LoVo (cell line): ENCODE results near the gene ZDHHC3.
A peak's percentile ranks its signal among the peaks of the same experiment; 100 is the strongest.
"Not testable (repeated sequence)": the region's sequence is repeated elsewhere in the genome, so short reads cannot be mapped to it uniquely, and the experiment has no call there.

Experiments used
- DNase-seq: peaks from one replicate; pipeline ENCODE4 v3.0.0-alpha.2; 2016; ENCODE audit warnings: low spot score

The ZDHHC3 gene

GRCh38 chr3:44995142-44995770 lies 19.3 kb upstream of the ZDHHC3 start:
- no peak for DNase-seq

DNA sequence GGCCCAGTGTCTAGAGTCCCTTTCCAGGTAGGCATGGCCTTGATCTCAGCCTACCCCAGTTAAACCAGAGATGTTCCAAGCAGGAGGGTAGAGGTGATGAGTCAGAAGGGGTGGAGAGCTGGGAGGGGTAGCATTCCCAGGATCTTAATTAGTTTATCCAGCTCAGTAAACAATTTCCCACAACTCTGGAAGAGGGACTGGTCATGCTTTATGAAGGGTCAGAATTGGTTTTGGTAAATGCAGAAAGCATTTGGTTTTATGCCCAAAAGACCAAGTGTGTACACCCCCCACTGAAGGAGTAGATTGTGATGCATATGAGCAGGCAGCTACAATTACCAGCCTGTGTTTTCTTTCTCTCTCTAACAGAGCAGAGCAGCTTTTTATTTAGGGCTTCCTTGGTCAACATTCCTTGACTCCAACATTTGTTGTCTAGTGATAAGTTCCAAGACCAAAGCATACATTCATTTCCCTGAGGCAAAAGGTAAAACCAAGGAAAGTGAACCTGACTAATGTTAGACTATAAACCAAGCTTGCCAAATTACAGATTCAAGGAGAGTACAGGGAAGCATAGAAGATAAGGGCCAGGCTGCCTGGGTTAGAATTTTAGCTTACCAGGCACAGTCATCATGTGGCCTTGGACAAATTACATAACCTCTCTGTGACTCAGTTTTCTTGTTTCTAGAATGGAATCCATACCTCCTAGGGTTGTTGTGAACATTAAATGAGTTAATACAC lies 17.7 kb upstream of the ZDHHC3 start:
- peak; percentile 77 for DNase-seq

DNA sequence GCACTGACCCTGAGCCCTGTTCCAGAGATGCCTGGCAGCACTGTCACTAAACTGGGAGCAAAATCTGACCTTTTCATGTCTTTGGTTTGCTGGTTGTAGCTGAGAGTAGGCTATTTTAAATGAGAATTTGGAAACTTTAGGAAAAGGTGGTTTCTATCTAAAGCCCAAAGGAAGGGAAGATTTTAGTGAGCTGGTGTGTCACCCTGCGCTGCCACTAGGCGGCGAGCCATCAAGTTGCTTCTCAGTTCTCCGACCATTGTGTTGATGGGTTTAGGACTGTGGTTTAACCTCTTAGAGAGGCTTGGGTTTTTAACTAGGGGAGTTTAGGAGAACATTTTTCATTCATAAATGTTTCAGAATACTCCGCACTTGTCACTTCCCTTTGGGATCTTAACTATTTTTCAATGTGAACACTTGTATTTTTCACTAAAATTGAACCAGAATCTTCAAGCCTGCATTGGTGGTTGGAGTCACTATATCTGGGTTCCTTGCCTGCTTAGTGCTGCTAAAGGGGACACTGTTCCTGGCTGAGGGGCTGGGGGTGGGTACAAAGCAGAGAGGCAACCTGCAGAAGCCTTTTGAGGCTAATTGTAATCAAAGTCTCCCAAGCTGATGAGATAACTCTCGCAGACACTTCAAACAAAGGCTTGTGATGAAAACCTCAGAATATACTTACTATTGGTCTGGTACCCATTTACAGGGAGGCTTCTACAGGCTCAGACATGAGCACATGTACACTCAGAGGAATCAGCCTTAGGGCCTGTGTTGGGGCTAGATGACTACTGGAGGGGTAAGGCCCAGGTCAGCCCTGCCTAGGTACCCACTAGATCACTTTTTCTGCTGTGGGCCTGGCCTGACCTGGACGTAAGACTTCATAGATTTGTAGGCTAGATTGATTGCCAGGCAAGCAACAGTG lies 16.8 kb upstream of the ZDHHC3 start:
- DNase-seq, result no peak

DNA sequence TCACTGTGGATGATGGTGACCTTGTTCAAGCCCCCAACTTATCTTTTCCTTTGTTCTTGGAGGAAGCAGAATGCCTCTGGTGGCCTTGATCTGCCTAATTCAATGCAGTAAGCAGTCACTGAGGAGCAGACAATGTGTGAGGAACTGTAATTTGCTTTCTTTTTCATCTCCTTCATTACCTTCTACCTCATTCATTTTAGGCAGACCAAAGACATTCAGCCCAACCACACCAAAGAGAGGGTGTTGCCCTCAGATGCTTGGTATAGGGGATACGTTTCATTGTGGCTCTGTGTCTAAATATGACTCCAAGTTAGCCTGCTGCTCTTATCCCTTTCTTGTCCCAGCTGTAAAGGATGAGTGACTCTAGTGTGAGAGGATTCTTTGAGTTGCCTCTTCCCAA lies 15.4 kb upstream of the ZDHHC3 start:
- no peak for DNase-seq

DNA sequence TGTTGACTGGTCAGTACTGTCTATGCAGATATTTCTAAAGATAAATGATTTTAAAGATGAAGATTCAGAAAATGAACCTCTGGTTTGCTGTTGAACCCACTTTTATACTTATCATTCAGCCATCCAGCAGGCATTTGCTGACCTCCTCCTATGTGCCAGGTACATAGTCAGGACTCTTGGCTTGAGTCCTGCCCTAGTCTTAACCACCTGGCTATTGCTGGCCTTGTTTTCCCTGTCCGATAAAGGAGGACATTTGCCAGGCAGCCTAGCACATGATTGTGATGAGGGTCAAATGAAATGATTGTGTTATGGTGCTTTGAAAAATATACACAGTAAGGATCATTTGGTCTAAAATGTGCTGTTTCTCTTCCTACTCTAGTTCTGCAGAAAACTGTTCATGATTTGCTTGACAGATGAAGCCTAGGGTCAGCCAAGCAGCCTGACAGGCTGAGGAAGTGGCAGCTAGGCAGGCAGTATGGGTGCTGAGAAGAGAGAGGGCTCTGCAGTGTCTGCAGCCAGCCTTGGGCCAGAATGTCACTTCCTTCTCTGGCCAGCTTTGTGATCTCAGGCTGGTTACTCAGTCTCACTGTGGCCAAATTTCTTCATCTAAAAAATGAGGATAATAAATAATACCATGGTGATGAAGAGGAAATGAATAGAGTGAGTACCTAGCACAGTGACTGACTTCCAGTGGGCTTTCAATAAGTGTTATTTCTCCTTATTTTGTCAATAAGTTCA lies 13.8 kb upstream of the ZDHHC3 start:
- no peak for DNase-seq

DNA sequence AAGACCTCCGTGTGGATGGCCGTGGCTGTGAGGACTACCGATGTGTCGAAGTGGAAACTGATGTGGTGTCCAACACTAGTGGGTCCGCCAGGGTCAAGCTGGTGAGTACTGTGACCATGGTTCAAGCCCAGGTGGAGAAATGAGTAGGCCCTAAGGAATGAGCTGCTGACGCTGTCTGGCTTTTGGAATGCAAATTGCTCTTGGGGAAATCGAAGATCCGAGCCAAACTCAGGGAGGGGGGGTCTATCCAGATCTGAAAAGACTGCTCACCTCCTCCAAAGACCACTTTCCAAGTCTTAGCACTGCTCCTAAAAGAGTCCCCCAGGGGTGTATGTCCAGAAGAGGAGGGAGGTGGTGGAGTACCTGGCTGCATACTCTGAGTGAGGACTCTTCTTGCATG lies 13.2 kb upstream of the ZDHHC3 start:
- no peak for DNase-seq

- no peak for DNase-seq
Observed at GRCh38 chr3:44988073-44988472, 12.1 kb upstream of the ZDHHC3 start.

DNA sequence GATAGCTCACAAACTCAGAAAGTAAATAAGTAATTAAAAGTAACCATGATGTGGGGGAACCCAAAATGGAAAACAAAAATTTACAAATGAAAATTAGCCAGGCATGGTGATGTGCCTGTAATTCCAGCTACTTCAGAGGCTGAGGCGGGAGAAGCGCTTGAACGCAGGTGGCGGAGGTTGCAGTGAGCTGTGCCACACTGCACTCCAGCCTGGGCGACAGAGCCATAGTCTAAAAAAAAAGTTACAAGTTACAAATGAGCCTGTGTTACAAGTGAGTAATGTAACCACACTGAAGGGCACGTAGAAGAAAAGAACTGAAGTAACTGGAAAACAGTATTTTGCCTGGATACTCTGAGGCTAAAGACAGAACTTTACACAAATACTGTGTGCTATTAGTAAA lies 11.4 kb upstream of the ZDHHC3 start:
- no peak for DNase-seq

GRCh38 chr3:44986330-44986729 lies 10.4 kb upstream of the ZDHHC3 start:
- not testable (repeated sequence) for DNase-seq

DNA sequence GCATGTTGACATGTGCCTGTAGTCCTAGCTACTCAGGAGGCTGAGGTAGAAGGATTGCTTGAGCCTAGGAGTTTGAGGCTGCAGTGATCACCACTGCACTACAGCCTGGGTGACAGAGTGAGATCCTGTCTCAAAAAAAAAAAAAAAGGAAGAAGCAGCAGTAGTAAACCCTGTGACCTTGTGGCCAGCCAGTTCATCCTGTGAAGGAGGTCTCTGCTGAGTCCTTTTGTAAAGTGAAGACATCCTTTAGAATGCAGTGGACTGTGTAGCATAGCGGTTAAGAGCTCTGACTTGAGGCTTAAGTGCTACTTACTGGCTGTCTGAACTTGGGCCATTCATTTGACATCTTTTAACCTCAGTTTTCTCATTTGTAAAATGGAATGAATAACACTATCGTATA lies 8.4 kb upstream of the ZDHHC3 start:
- DNase-seq, result no peak

DNA sequence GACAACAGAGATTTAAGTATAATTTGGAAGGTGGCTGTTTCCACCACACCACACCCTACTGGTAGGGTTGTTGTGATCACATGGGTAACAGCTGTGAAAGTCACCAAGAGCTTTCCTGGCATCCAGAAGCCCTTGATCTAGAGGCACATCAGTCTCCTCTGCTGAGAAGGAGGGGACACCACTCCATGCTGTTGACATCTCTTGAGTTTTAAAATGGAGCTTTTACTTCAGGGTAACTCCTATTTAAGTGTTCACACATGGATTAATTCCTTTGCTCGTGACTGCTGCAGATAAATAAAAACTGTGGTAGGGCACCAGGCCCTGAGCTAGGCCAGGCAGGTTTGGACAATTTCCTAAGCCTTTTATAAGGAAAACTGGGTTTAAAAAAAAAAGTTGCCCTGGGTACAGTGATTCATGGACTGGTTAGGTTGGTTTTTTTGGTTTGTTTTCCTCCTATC lies 7.5 kb upstream of the ZDHHC3 start:
- no peak for DNase-seq

- no peak for DNase-seq
Observed at GRCh38 chr3:44982817-44983216, 6.8 kb upstream of the ZDHHC3 start.

DNA sequence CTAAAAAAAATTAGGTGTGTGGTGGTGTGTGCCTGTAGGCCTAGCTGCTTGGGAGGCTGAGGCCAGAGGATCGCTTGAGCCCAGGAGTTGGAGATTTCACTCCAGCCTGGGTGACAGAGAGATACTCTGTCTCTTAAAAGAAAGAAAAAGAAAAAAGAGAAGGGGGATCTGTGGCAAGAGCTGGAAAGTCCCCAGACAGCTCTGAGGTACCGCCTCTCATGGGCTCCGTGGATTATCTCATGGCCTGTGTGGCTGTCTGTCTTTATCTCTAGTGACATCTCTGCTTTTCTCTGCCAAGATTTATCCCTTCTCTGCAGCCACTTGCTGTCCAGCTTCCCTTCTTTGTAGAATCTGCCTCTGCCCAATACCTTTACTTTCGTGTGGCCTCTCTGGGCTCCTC lies 5.8 kb upstream of the ZDHHC3 start:
- DNase-seq, result no peak

GRCh38 chr3:44981220-44981619 lies 5.2 kb upstream of the ZDHHC3 start:
- no peak for DNase-seq

DNA sequence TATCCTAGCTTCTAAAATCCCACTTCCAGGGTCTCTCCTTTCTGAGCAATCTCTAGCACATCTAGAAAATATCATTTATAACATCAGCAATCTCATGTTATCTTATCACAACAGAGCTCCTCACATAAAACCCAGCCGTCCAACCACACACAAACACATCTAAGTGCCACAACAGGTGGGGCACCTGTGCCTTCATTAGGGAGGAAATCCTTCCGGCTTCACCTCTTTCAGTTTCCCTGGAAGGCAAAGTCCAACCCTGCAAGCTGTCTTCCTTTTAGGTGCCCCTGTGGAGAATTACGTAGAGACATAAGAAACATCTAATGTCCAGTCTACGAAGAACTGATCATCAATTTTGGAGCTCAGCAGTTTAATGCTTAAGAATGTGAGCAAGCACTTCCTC lies 1.6 kb downstream of the ZDHHC3 start:
- peak; percentile 50 for DNase-seq

DNA sequence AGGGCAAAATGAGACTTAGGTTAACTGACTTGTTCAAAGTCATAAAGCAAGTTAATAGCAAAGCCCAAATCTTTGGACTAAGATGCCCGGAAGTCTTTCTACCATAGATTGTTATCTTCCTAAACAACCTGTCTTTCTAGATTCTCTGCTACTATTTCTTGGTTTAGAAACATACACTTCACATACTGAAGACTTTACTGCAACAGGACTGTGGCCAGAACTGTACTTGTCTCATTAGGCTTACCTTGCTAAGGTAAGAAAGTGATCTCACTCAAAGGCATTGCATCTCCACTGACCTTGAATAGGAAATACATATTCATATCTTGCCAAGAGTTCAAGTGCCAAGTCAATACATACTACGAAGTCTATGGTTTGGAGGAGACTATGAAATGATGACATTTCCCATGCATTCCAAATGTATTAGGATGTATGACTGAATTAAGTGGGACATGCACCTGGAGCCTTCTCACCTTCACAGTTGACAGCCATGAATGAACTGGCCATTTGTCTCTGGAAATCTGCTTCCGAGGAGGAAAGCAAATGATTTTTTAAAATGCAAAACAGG lies 5.0 kb downstream of the ZDHHC3 start:
- no peak for DNase-seq

DNA sequence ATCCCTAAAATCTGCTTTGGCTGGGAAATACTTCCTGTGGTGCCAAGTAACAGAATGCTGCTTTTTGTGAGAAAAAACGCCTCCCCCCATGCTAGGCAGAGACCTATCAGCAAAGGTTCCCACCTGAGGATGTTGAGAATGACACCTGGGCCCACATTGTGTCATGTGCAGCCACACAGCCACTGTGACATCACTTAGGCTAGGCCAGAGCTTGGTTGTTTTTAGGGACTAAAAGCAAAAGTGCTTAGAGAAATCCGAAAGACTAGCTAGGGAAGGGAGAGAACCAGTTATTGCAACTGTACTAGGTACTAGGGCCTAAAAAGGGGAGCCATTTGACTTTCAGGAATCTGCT lies 6.2 kb downstream of the ZDHHC3 start:
- no peak for DNase-seq

- no peak for DNase-seq
Observed at GRCh38 chr3:44969154-44969827, 6.7 kb downstream of the ZDHHC3 start.

- DNase-seq, result no peak
Observed at GRCh38 chr3:44968447-44968858, 7.5 kb downstream of the ZDHHC3 start.

DNA sequence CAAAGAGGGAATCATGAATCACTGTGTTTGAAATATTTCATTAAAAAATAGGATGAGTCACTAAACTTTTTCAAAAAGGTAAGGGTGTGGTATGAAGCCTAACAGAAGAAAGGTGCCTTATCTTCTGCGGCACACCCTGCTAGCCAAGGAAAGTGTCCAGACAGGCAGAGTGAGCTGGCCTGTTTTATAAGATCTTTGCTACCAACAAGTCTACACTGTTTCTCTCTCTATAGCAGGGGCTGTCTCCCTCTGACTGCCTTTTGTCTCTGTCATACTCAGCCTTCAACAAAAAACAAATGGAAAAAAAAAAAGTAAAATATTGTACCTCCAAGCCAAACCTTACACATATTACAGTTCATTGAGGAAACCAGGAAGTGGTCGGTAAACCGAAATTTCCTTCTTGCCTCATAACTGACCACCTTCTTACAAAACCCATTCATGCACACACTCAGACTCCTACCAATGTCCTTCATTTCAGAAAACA lies 9.1 kb downstream of the ZDHHC3 start:
- peak; percentile 83 for DNase-seq

- DNase-seq, result no peak
Observed at GRCh38 chr3:44965165-44965564, 10.8 kb downstream of the ZDHHC3 start.
